H1 (cell line): ENCODE measurements around the gene AK6. TPM values are rescaled to one million over a fixed set of nuclear protein-coding genes. Genes with fewer than 3 reads are reported as not detected.
A peak's percentile ranks its signal among the peaks of the same experiment; 100 is the strongest.

Experiments used
- CTCF ChIA-PET: fragments of 300-600 bp; sonication (Branson Sonifier 250); formaldehyde crosslinking; loops from one replicate; lab custom pipeline; 2021; ENCODE audit not compliant: partially characterized antibody; lab: Charles Lee
- POLR2A ChIA-PET: fragments of 300-600 bp; sonication (Branson Sonifier 250); formaldehyde crosslinking; loops from one replicate; lab custom pipeline; 2021; ENCODE audit warnings: inconsistent platforms; ENCODE audit not compliant: partially characterized antibody; lab: Charles Lee
- DNase-seq, 2 experiments: peaks; one replicate each; pipeline versions ENCODE4 v3.0.0 to v3.0.0-alpha.2; 2010 to 2022; ENCODE audit warnings: low spot score in 2 of 2, low read depth in 1 of 2, mixed read lengths in 1 of 2
- FAIRE-seq: peaks from 2 replicates; lab custom pipeline; 2011; peaks lifted over from hg19 to GRCh38; lab: Jason Lieb, UNC
- H2AFZ ChIP-seq: 2 replicates; pipeline ENCODE4 v1.8.1; 2012; ENCODE audit warnings: low read length, inconsistent platforms
- H2AK5ac ChIP-seq: 2 replicates; pipeline ENCODE4 v1.6.1; 2013; ENCODE audit warnings: low read depth, low read length
- H2BK120ac ChIP-seq: replicated peaks from 2 replicates; pipeline ENCODE3; 2013; ENCODE audit warnings: low read depth, low read length, inconsistent platforms
- H2BK12ac ChIP-seq: 2 replicates; pipeline ENCODE4 v1.6.1; 2013; ENCODE audit warnings: low read depth, low read length
- H2BK15ac ChIP-seq: 2 replicates; pipeline ENCODE4 v1.6.1; 2013; ENCODE audit warnings: low read length
- H2BK20ac ChIP-seq: 2 replicates; pipeline ENCODE4 v1.6.1; 2013; ENCODE audit warnings: low read length
- H2BK5ac ChIP-seq: 2 replicates; pipeline ENCODE4 v1.6.1; 2013; ENCODE audit warnings: low read depth, low read length
- H3K14ac ChIP-seq: 2 replicates; pipeline ENCODE4 v1.6.1; 2013; ENCODE audit warnings: inconsistent platforms; ENCODE audit not compliant: insufficient read length
- H3K18ac ChIP-seq: 2 replicates; pipeline ENCODE4 v1.6.1; 2013; ENCODE audit warnings: low read length; ENCODE audit errors: extremely low read depth
- H3K23ac ChIP-seq: 2 replicates; pipeline ENCODE4 v1.6.1; 2013; ENCODE audit warnings: inconsistent platforms; ENCODE audit not compliant: insufficient read length
- H3K23me2 ChIP-seq: 2 replicates; pipeline ENCODE4 v1.6.1; 2013; ENCODE audit warnings: low read depth, low read length
- H3K27ac ChIP-seq: 2 replicates; pipeline ENCODE4 v1.6.1; 2011; ENCODE audit warnings: low read depth, low read length, inconsistent platforms
- H3K27me3 ChIP-seq, 4 experiments: replicated peaks in 1 of 4; 1 replicate in 1 of 4; 2 replicates in 3 of 4; pipeline versions ENCODE4 v1.6.1 to v1.8.1; 2011 to 2013; ENCODE audit warnings: low read length in 3 of 4, mild to moderate bottlenecking in 3 of 4, inconsistent platforms in 2 of 4, mixed read lengths in 2 of 4, moderate library complexity in 1 of 4; ENCODE audit not compliant: control insufficient read depth in 3 of 4, insufficient read depth in 3 of 4; ENCODE audit errors: extremely low read depth in 1 of 4
- H3K36me3 ChIP-seq, 4 experiments: 2 replicates each; pipeline versions ENCODE4 v1.6.1 to v1.8.1; 2011 to 2013; ENCODE audit warnings: mild to moderate bottlenecking in 4 of 4, low read length in 3 of 4, moderate library complexity in 2 of 4, control low read depth in 1 of 4, inconsistent platforms in 1 of 4; ENCODE audit not compliant: insufficient read depth in 4 of 4, control insufficient read depth in 2 of 4
- H3K4ac ChIP-seq: replicated peaks from 2 replicates; pipeline ENCODE3; 2013; ENCODE audit warnings: low read length, low read depth, mixed read lengths, inconsistent platforms; ENCODE audit not compliant: insufficient read length
- H3K4me1 ChIP-seq, 4 experiments: replicated peaks in 1 of 4; 1 replicate in 1 of 4; 2 replicates in 3 of 4; pipeline versions ENCODE4 v1.6.1 to v1.8.1; 2011 to 2013; ENCODE audit warnings: low read length in 3 of 4, inconsistent platforms in 2 of 4, mixed read lengths in 1 of 4; ENCODE audit not compliant: insufficient read depth in 4 of 4, control insufficient read depth in 3 of 4
- H3K4me2 ChIP-seq, 2 experiments: 2 replicates each; pipeline versions ENCODE4 v1.6.1 to v1.8.1; 2011 to 2013; ENCODE audit warnings: low read depth in 2 of 2, low read length in 2 of 2, control low read depth in 1 of 2, inconsistent platforms in 1 of 2, mild to moderate bottlenecking in 1 of 2; ENCODE audit not compliant: insufficient read depth in 1 of 2
- H3K4me3 ChIP-seq, 4 experiments: fragments of 200-600, 300-600 bp in 1 of 4; sonication (generic), shearing (Covaris generic), sonication (Bioruptor Twin) in 1 of 4; 2 replicates each; pipeline versions ENCODE4 v1.5.1 to v1.8.1; 2011 to 2016; ENCODE audit warnings: low read length in 4 of 4, low read depth in 3 of 4, control low read depth in 2 of 4, inconsistent platforms in 2 of 4, mild to moderate bottlenecking in 2 of 4, mixed read lengths in 1 of 4, moderate library complexity in 1 of 4; ENCODE audit not compliant: insufficient read depth in 2 of 4; ENCODE audit errors: extremely low read depth in 1 of 4
- H3K56ac ChIP-seq: replicated peaks from 2 replicates; pipeline ENCODE3; 2013; ENCODE audit warnings: low read depth, mild to moderate bottlenecking, mixed read lengths, low read length, inconsistent platforms; ENCODE audit not compliant: insufficient read length
- H3K79me1 ChIP-seq: 2 replicates; pipeline ENCODE4 v1.6.1; 2013; ENCODE audit warnings: low read depth, low read length, control low read depth
- H3K79me2 ChIP-seq, 2 experiments: 2 replicates each; pipeline versions ENCODE4 v1.6.1 to v1.8.1; 2012 to 2013; ENCODE audit warnings: low read length in 2 of 2, mild to moderate bottlenecking in 2 of 2, inconsistent platforms in 1 of 2; ENCODE audit not compliant: insufficient read depth in 2 of 2, control insufficient read depth in 1 of 2
- H3K9ac ChIP-seq, 4 experiments: replicated peaks in 1 of 4; 1 replicate in 1 of 4; 2 replicates in 3 of 4; pipeline versions ENCODE4 v1.6.1 to v1.8.1; 2011 to 2013; ENCODE audit warnings: low read depth in 3 of 4, low read length in 3 of 4, control low read depth in 2 of 4, mild to moderate bottlenecking in 2 of 4, moderate library complexity in 2 of 4, inconsistent platforms in 1 of 4; ENCODE audit errors: extremely low read depth in 1 of 4
- H3K9me3 ChIP-seq, 2 experiments: 2 replicates each; pipeline versions ENCODE4 v1.6.1 to v1.8.1; 2012 to 2013; ENCODE audit warnings: mild to moderate bottlenecking in 2 of 2, moderate library complexity in 2 of 2, control low read depth in 1 of 2, inconsistent platforms in 1 of 2, low read depth in 1 of 2, low read length in 1 of 2, mixed read lengths in 1 of 2; ENCODE audit not compliant: insufficient read depth in 2 of 2
- H4K20me1 ChIP-seq, 2 experiments: replicated peaks in 1 of 2; 2 replicates each; pipeline versions ENCODE3 to v1.8.1; 2011 to 2013; ENCODE audit warnings: inconsistent platforms in 2 of 2, low read length in 2 of 2, mild to moderate bottlenecking in 1 of 2; ENCODE audit not compliant: insufficient read depth in 2 of 2, control insufficient read depth in 1 of 2
- H4K5ac ChIP-seq: 2 replicates; pipeline ENCODE4 v1.6.1; 2013; ENCODE audit warnings: low read length, low read depth, mixed read lengths, inconsistent platforms; ENCODE audit not compliant: insufficient read length
- H4K8ac ChIP-seq: 2 replicates; pipeline ENCODE4 v1.8.0; 2013; ENCODE audit warnings: mild to moderate bottlenecking, moderate library complexity, low read length, inconsistent platforms; ENCODE audit not compliant: insufficient read depth; ENCODE audit errors: extremely low read depth
- H4K91ac ChIP-seq: replicated peaks from 2 replicates; pipeline ENCODE3; 2013; ENCODE audit warnings: low read length, mixed read lengths, inconsistent platforms; ENCODE audit not compliant: insufficient read length
- BRCA1 ChIP-seq: IDR thresholded peaks from 2 replicates; pipeline ENCODE4 v1.6.1; 2012; ENCODE audit warnings: low read depth, low read length, improper control_type of control experiment
- CBX5 ChIP-seq: fragments of 300-800, 300-1000 bp; sonication (generic); IDR thresholded peaks from 2 replicates; pipeline ENCODE4 v1.7.1; 2016; ENCODE audit warnings: antibody characterized with exemption, low read length, low read depth
- CBX8 ChIP-seq: fragments of 300-800, 300-1000 bp; sonication (generic); IDR thresholded peaks from 2 replicates; pipeline ENCODE4 v1.7.1; 2016; ENCODE audit warnings: low read depth, low read length, borderline replicate concordance
- CEBPB ChIP-seq: IDR thresholded peaks from 2 replicates; pipeline ENCODE4 v1.6.1; 2012; ENCODE audit warnings: low read depth, low read length
- CHD1 ChIP-seq: IDR thresholded peaks from 2 replicates; pipeline ENCODE4 v1.6.1; 2012; ENCODE audit warnings: low read depth, low read length, improper control_type of control experiment
- EZH2 ChIP-seq: fragments of 200-600 bp; sonication (generic); IDR thresholded peaks from 2 replicates; pipeline ENCODE4 v1.7.1; 2012; ENCODE audit warnings: low read depth, mild to moderate bottlenecking, moderate library complexity, low read length, inconsistent platforms; ENCODE audit not compliant: severe bottlenecking
- POLR2A ChIP-seq, 2 experiments: IDR thresholded peaks; 1 replicate in 1 of 2; 2 replicates in 1 of 2; pipeline ENCODE4 v1.6.1; 2011; ENCODE audit warnings: low read depth in 2 of 2, low read length in 2 of 2, mild to moderate bottlenecking in 2 of 2; ENCODE audit errors: control extremely low read depth in 1 of 2
- RFX5 ChIP-seq: IDR thresholded peaks from 2 replicates; pipeline ENCODE4 v1.6.1; 2011; ENCODE audit warnings: low read depth, low read length, improper control_type of control experiment, borderline replicate concordance
- RXRA ChIP-seq: IDR thresholded peaks from 2 replicates; pipeline ENCODE4 v1.6.1; 2011; ENCODE audit warnings: low read depth, mild to moderate bottlenecking, low read length, moderate library complexity; ENCODE audit not compliant: insufficient read depth
- SAP30 ChIP-seq: fragments of 300-600 bp; sonication (generic); IDR thresholded peaks from 2 replicates; pipeline ENCODE4 v1.7.1; 2012; ENCODE audit warnings: low read length, moderate library complexity, mild to moderate bottlenecking, inconsistent platforms; ENCODE audit not compliant: insufficient read depth, insufficient replicate concordance
- SIRT6 ChIP-seq: IDR thresholded peaks from one replicate; pipeline ENCODE4 v1.7.1; 2012; ENCODE audit warnings: low read length, inconsistent platforms
- SUZ12 ChIP-seq: fragments of 200-600 bp; sonication (generic); IDR thresholded peaks from 2 replicates; pipeline ENCODE4 v1.6.1; 2012; ENCODE audit warnings: mild to moderate bottlenecking, inconsistent platforms, low read length, moderate library complexity, mixed read lengths
- TBP ChIP-seq: IDR thresholded peaks from 2 replicates; pipeline ENCODE4 v1.6.1; 2011; ENCODE audit warnings: low read depth, low read length, improper control_type of control experiment
- TCF12 ChIP-seq: IDR thresholded peaks from 2 replicates; pipeline ENCODE4 v1.6.1; 2011; ENCODE audit warnings: low read depth, mild to moderate bottlenecking, low read length
- WGBS, 2 experiments: shearing (Covaris generic) in 1 of 2; methylation state at CpG; one replicate each; pipeline versions ENCODE4 v1.1.6 to v1.1.7; 2013 to 2015; ENCODE audit warnings: low lambda C conversion rate in 2 of 2, mixed read lengths in 2 of 2, inconsistent platforms in 1 of 2, low coverage in 1 of 2, missing lambda C conversion rate in 1 of 2; ENCODE audit not compliant: insufficient replicate concordance in 2 of 2, insufficient coverage in 1 of 2, insufficient read length in 1 of 2; ENCODE audit errors: extremely low coverage in 1 of 2, missing lambda C conversion rate in 1 of 2; 5-methylcytosine and 5-hydroxymethylcytosine counted together
- polyA plus RNA-seq, 7 experiments: library from polyadenylated mRNA; depleted of rRNA in 3 of 7; stranded (reverse) in 5 of 7; unstranded in 2 of 7; fragments of >200 nt in 5 of 7; fragments of 200-250 nt in 2 of 7; gene quantifications; 1 replicate in 5 of 7; 2 replicates in 1 of 7; 4 replicates in 1 of 7; pipeline versions ENCODE4 v1.2.1 to v1.2.3, GENCODE V29; 2011 to 2013; ENCODE audit warnings: missing spikeins in 2 of 7, mixed read lengths in 2 of 7
- total RNA-seq: library from RNA; stranded (reverse); fragmentation: NEBNext Ultra II Directional; extraction: Animal tissue kit (Norgen Biotek cat#: 25700); gene quantifications from 2 replicates; pipeline ENCODE4 v1.2.1, GENCODE V29; 2021

The AK6 gene
- total and polyA plus RNA-seq, 2 of the 8 experiments (the other 6 are each of a cell fraction or from before 2014, with no cell fraction given) = 22.5 to 51.2 TPM

- peak overlapping the region; percentile 90 to 92 (median 92) for H3K9ac ChIP-seq
- CTCF ChIA-PET = no interaction called here
- TF ChIP-seq POLR2A (IDR thresholded peaks at IDR 0.05; ENCODE audit: control extremely low read depth in 1 of 2, low read depth in 2 of 2, low read length in 2 of 2) (peak in 1 of 2 experiments; percentile 8; a peak in 1 of 3 replicates), RFX5 (no peak), SIRT6 (no peak), EZH2 (no peak), TCF12 (no peak), SAP30 (peak; percentile 23), CBX5 (no peak), CHD1 (no peak), CEBPB (no peak), BRCA1 (no peak), RXRA (no peak), SUZ12 (no peak), TBP (no peak), CBX8 (no peak)
Measured at GRCh38 chr5:69415584-69415958, 46.3 kb upstream of the AK6 start.

More at GRCh38 chr5:69415584-69415958, 46.3 kb upstream of the AK6 start:
- no peak overlapping the region for H2BK15ac ChIP-seq
- peaks cover 0 to 5% of the 10 kb centered on the region in 2 experiments; a peak in 1 of 4 replicates for H3K79me2 ChIP-seq
- H3K36me3 ChIP-seq = peaks cover 2 to 17% (median 12%) of the 10 kb centered on the region in 4 experiments; a peak in 5 of 8 replicates
- H3K79me1 ChIP-seq = no peaks in the 10 kb centered on the region; the same call in 1 of the 2 replicates
- peak overlapping the region; percentile 77 to 87 for H3K4me2 ChIP-seq
- H4K5ac ChIP-seq = peak overlapping the region; percentile 71
- peak overlapping the region; percentile 93; the same call in 1 of the 2 replicates for H3K18ac ChIP-seq
- peak overlapping the region; percentile 84 for H3K27ac ChIP-seq
- no peak overlapping the region for H3K23ac ChIP-seq
- H4K8ac ChIP-seq = peak overlapping the region; percentile 96; the same call in 1 of the 2 replicates
- DNase-seq = no peak
- no peak overlapping the region for H2BK120ac ChIP-seq
- H3K4me3 ChIP-seq = peak overlapping the region; percentile 89 to 93 (median 92)
- POLR2A ChIA-PET = interaction anchor here (0.8 to 1.5 kb wide), 4 partner anchors 14 to 226 kb away, joined by 3 to 8 read pairs (median 4); partner anchors contain the start of genes CENPH and RAD17
- H3K14ac ChIP-seq = peak overlapping the region; percentile 87
- FAIRE-seq = no peak
- H4K20me1 ChIP-seq = peaks cover 0 to 2% of the 10 kb centered on the region in 2 experiments
- no peaks in the 10 kb centered on the region; a peak in 2 of 7 replicates for H3K4me1 ChIP-seq
- no peak overlapping the region for H2AK5ac ChIP-seq
- no peaks in the 10 kb centered on the region for H3K27me3 ChIP-seq
- H3K4ac ChIP-seq = no peak overlapping the region
- H3K56ac ChIP-seq = peak overlapping the region; percentile 34
- peak overlapping the region; percentile 25 for H4K91ac ChIP-seq
- 2% methylated on average over 18 of the region's 18 CpGs; no CpG with 5 or more reads in 1 of the 2 experiments for WGBS, 2 experiments
- no peaks in the 10 kb centered on the region for H3K9me3 ChIP-seq
- H2BK20ac ChIP-seq = no peak overlapping the region
- H2BK5ac ChIP-seq = peak overlapping the region; percentile 83
- H2AFZ ChIP-seq = peak overlapping the region; percentile 61
- peaks cover 11% of the 10 kb centered on the region for H3K23me2 ChIP-seq
- H2BK12ac ChIP-seq = peak overlapping the region; percentile 68; the same call in 1 of the 2 replicates
